Measurements from ENCODE around the gene ADCY3.
A peak's percentile ranks its signal among the peaks of the same experiment; 100 is the strongest.

The ADCY3 gene

DNA sequence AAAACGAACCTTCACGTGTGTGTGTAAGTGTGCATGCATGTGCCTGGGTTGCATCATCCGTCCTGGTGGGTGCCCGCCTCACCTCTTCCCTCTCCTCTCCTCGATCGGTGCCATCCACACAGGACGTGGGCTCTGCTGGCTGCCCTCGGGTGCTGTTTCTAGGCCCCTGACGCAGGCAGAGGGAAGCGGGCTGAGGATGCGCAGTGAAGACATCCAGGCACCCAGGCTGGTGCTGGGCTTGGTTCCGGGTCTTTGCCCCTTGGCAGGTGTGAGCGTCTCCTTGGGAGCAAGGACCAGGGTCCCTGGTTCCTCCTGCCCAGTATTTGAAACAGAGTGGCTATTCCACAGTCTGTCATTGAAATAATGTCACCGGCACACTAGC lies 6.2 kb upstream of the ADCY3 start:
- no peak for DNase-seq (ENCODE audit: low read depth in 3 of 3)

DNA sequence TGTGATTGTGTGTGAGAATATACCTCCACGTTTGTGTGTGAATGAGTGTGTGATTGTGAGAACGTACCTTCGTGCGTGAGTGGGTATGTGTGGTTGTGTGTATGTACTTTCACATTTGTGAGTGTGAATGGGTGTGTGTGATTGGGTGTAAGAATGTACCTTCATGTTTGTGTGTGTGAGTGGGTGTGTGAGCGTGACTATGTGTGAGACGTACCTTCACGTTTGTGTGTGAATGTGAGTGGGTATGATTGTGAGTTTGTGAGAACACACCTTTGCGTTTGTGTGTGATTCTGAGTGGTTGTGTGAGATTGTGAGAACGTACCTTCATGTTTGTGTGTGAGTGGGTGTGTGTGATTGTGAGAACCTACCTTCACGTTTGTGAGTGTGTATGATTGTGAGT lies 5.8 kb upstream of the ADCY3 start:
- DNase-seq (ENCODE audit: low read depth in 3 of 3), result no peak

DNA sequence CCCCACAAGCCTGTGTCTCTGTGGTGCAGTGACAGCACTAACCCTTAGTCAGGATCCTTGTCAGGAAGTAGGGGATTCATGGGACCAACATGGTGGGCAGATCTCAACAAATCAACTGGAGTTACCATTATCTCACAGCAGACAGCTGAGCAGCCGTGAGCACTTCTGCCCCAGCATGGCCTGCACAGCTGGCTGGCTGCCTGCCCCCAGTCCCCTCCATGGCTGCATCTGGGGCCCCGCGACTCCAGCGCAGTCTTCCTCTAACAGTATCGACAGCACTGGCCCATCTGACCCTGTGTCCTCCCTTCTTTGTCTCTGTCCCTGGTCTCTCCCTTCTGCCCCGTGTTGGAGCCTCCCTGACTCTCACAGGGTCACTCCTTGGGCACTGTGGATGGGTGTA lies 4.7 kb upstream of the ADCY3 start:
- DNase-seq (ENCODE audit: low read depth in 3 of 3), result no peak

DNA sequence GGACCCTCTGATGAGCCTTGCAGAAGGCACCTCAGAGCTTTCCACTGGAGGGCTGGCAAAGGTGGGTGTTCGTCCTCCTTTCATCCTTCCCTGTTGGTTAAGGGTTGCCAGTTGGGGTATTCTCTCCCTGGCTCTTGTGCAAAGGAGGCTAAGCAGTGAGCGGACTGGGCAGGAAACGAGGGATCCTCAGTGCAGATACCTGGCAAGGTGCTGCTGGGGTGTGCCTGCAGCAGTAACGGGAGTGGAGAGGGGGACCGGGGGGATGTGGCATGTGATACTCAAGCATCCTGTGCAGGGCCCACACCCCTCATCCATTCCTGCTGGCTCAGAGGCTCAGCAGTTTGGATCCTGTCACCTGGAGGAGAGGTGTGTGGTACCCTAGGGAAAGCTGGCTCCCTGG lies 4.2 kb upstream of the ADCY3 start:
- DNase-seq (ENCODE audit: low read depth in 3 of 3), result no peak

DNA sequence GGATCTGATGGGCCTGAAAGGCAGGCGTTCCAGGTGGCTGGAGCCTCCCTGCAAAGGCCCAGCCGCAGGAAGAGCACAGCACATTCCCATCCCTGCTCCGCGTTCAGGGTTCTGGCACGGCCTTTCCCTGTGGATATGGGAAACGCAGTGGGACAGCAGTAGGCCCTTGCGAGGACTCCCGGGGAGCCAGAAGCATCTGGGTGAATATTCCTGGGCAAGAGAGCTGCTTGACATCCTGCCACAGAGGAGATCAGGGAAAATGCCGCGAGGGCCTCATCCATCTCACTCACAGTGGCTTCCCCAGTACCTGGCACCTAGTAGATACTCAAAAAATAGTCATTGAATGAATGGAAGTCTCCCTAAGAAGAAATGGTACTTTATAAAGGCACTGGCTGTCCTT lies 3.1 kb upstream of the ADCY3 start:
- DNase-seq (ENCODE audit: low read depth in 3 of 3), result no peak

DNA sequence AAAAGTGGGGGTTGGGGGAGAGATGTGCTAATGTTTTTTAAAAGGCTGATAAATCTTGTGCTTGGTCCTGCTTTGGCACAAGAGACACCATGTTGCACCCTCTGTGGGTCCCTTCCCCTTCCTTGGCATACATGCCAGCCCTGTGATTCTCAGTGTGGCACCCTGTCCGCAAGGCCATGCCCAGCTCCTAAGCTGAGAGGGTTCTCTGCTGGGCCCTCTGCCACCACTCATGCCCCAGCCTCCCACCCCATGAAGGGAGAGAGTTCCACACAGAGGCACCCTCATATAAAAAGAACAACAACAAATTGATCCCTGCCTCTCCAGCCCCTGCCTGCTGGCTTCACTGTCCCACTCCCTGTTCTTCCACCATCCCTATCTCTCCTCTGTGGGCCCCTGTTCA lies 2.5 kb upstream of the ADCY3 start:
- DNase-seq (ENCODE audit: low read depth in 3 of 3), result no peak

DNA sequence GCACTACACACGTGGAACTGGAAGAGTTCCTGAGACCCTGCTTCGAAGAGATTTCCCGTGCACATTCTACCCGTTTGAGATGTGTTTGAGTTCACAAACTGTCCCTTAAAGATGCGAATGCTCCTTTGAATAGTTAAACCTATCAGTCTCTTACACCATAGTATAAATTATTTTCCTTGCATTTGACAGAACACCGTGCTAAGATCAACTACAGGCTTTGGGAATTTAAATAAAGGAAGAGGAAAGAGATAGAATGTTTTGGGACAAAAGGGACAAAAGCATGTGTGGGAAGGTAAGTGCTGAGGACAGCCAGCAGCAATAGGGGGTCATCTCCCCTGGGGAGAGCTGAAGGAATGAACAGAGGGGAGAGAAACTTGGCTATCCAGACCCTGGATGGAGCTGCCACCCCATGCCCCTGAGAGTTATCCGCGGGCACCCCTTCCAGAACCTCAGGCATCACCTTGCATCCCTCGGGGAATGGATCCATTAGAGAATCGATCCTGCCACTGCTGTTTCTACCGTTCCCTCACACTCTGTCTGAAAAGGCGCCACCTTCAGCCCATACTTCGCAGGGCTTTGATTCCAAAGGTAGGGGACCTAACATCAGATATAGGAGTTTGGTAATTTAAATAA lies 888 bp upstream of the ADCY3 start:
- DNase-seq (ENCODE audit: low read depth in 3 of 3), result no peak

DNA sequence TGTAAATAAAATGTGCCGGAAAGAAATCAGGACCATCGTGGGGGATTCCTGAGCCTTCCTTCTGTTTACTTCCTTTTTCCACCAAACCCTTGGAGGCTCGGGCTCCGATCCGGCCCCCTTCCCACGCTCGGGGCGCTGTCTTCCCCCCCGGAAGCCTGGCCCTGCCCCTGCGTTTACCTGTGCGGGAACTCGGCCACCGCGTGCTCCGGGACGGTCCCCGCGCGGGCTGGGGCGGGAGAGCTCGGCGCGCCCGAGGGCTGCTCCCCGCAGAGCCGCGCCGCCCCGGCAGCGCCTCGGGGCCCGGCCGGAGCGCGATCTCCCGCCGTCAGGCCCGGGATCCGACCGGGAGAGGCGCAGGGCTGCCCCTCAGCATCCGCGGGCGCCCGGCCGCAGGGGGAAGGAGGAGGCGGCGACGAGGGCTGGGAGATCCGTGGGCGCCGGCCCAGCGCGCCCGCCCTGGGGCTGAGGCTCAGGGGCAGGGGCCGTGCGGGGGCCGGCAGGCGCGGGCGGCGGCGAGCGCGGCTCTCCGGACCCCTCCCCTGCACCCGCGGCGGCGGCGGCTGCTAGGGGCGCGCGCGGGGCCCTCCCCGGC lies 435 bp downstream of the ADCY3 start:
- peak in 1 of 3 experiments; percentile 29 for DNase-seq (ENCODE audit: low read depth in 3 of 3)

DNA sequence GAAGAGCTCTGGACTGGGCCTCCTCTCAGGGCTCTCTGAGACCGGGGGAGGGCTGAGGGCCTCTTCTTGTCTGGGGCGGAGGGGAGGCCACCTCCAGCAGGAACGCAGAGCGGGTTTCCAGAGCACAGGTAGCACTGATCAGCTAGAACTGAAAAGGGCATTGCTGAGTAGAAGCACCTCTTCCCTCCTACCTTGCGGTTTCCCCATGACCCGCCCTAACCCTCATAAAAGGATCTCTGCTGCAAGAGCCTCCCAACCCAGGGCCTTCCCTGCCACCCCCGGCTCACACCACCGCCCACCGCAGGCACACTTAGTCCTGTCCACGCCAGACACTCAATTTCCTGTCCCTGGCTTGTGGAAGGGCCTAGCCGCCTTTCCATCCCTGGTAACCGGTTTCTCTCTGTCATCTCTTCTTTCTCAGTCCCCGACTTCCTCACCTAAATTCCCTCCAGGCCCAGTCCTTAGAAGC lies 966 bp downstream of the ADCY3 start:
- peak; percentile 18 to 44 (median 30) for DNase-seq (ENCODE audit: low read depth in 3 of 3)

DNA sequence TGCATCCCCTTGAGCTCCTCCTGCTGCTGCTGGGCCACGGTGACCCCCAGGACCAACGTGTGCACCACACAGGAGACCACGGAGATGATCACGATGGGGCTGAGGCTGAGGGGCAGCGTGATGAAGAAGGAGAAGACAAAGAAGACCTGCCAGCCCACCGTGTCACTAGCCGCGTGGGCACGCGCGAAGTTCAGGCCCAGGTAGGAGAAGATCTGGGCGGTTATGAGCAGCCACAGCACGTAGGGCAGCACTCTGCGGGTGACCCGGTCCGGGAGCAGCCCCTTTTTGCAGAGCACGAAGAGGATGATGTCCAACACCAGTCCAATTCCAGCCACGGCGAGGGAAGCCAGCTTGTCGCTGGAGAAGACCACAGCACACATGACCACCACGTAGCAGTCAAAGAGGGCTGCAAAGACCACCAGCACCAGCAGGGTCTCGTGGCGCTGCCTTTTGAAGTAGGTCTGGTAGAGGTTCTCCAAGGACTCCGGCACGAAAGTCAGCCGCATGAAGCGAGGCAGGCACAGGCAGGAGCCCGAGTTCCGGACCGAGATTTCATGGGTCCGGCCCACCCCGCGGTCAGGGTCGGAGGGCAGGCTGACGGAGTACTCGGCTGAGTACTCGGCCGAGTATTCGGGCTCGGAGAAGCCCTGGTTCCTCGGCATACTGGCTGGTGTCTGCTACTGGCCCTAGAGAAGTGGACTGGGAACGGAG lies 1.6 kb downstream of the ADCY3 start:
- no peak for DNase-seq (ENCODE audit: low read depth in 3 of 3)

DNA sequence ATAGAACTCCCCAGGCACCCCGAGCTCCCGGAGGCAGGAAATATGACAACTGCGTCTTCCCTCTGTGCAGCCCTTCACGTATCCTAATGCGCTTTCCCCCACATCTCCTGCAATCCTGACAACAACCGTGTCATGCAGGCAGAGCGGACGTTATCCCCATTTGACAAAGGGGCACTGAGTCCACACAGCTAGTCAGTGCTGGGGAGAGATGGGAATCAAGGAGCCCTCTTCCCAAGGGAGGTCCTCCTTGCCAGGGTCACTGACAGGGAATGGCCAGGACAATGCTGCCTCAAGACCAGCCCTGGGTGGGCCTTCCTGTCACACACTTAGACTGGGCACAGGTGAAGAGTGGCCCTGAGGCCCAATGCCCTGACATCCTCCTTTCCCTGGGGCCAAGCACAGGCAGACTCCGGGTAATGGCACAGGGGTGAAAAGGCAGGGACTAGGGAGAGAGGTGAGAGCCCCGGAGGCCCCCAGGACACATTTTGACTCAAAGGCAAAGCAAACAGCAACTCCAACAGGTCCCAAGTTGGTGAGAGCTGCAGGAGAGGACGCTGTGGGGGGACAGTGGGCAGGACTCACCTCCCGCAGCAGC lies 2.2 kb downstream of the ADCY3 start:
- no peak for DNase-seq (ENCODE audit: low read depth in 3 of 3)

DNA sequence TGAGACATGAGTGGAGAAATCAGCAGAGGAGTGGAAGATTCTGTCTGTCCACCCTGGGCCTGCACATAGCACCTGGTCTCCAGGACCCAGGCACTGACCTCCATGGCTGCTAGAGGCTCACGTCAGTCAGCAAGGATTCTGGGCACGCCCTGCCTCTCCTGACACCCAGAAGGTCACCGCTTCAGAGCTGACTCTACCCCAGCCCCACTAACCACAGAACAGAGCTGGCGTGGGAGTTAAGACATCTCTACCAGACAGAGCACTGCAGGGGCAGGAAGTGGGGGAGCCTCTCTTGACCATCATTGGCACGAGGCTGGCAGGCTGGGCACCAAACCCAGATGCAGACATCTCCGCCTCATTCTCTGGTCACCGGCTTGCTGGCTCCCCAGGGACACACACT lies 3.0 kb downstream of the ADCY3 start:
- no peak for DNase-seq (ENCODE audit: low read depth in 3 of 3)

DNA sequence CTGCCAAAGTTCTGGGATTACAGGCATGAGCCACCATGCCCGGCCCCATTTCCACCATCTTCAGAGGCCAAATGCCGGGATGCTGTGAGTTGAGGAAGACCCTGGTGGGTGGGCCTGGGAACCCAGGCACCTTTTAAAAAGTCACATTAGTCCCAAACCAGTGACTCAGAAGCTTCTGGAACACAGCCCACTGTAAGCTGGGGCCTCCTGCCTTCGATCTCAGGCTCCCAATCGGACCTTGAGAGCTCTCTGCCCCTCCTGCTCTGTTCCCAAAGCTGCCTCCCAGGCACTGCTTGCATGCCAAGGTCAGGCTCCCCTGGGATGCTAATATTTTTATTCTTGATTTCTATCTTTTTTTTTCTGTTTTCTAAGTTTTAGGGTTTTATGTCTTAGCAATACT lies 4.2 kb downstream of the ADCY3 start:
- DNase-seq (ENCODE audit: low read depth in 3 of 3), result no peak

DNA sequence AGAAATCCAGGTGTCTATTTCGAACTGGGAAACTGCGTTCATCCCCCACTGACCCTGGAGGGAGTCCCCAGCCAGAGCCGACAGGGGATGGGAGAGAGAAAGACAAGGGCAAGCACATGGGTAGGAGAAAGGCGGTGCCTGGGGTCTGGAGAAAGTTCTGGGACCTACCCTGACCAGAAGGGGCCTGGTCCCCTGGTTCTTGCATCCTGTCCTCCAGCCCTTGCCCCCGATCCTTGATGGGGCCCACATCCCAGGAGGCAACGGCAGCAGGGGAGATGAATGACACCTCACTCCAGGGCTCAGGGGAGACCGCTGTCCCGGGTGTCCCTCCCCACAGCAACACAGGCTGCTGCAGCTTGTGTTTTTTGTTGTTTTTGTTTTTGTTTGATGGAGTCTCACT lies 4.9 kb downstream of the ADCY3 start:
- no peak for DNase-seq (ENCODE audit: low read depth in 3 of 3)

DNA sequence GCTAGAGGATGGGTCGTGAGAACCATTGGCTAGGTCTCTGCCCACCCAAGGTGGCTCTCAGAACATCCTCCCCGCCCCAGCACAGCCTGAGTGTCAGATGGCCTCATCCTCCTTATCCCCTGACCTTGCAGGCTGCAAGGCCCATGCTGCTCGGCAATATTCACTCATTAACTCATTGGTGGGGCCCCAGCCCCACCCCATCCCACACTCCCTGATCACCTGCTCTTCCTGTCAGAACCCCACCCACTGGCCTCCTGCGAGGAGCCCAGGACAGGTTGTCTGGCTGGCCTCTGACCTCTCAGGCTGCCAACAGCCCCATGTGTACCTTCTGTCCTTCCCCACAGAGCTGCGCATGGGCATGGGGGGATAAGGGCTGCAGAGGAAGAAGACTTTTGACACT lies 5.3 kb downstream of the ADCY3 start:
- DNase-seq (ENCODE audit: low read depth in 3 of 3), result no peak

DNA sequence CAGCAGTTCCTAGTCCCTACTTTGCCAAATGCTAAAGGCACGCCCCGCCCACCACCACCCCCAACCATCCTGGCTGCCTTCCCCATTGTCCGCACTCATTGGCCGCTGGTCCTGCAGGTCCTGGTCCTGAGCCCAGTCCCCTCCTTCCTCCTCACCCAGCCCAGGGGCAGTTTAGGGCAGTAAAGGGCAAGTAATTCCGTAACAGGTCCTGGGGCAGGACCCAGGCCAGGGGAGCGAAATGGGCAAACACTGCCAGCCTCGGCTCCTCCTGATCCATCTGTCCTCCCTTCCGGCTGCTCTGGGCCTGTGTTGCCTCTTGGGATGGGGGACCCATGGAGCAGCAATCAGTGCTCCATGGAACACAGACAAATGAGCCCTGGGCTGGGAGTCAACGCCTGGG lies 6.1 kb downstream of the ADCY3 start:
- DNase-seq (ENCODE audit: low read depth in 3 of 3), result no peak

DNA sequence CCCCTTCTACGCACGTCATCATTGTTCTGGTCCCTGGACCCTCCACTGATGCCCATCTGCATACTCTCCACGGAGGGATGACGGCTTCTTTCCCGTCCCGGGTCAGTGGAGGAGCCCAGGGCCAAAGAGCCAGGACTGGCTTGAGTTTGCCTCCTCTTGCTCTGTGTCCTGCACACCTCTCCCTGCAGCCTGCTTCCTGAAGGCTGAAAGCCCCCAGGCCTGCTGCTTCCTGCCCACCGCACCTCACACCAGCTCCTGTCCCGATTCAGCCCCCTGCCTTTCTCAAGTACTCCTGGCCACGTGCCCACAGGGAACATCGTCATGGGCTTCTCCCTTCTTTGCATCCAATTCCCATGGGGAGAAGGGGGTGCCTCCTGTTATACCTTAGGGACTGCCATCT lies 7.1 kb downstream of the ADCY3 start:
- DNase-seq (ENCODE audit: low read depth in 3 of 3), result no peak

DNA sequence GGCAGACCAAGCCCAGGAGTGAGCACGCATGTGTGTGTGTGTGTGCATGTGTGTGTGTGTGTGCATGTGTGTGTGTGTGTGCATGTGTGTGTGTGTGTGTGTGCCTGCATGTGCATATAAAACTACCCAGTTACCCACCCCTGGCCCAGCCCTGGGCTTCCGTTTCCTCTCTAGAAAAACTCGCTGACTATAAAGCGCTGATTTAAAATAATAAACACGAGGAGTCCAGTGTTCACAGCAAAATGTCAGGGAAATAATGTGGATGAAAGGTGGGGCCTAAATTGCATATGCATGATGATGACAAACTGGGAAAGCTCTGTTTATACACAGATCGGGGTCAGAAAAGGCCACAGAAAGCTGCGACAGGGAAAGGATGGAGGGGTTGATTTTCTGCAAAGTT lies 7.5 kb downstream of the ADCY3 start:
- no peak for DNase-seq (ENCODE audit: low read depth in 3 of 3)

DNA sequence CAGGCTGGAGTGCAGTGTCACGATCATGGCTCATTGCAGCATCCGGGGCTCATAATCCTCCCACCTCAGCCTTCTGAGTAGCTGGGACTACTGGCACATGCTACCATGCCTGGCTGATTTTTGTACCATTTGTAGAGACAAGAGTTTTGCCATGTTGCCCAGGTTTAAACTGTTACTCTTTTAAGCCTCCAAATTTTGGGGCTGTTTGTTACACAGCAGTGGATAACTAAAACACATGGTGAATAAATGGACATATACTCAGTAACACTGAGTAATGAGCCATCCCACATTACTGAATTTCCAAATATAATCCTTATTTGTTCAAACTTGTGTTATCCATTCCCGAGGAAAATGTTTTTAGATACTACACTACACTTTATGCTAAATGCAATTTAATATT lies 9.8 kb downstream of the ADCY3 start:
- no peak for DNase-seq (ENCODE audit: low read depth in 3 of 3)

DNA sequence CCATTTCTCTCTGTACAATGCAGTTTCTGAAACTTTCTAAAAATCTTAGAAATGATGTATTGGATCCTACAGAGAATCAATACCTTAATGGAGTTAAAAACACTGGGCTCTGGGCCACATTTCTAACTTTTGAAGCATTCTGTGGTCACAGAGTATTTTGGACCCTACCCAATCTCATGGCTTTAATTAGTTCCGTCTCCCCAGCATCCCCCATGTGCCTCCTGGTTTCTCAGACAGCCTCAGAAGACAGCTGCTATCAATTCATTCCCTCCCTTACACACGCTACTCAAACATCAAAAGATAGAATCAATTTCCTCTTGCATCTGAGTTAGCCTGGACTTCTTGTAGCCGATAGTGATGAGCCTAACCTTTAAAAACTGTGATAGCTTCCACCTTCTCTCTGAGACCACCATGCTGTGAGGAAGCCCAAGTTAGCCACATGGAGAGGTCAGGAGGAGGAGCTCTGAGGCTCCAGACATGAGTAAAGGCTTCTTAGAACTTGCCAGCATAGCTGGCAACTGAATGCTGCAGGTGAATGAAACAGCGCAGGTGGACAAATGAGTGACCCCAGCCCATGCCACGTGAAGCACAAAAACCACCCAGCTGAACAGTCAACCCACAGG lies 10.4 kb downstream of the ADCY3 start:
- no peak for DNase-seq (ENCODE audit: low read depth in 3 of 3)

DNA sequence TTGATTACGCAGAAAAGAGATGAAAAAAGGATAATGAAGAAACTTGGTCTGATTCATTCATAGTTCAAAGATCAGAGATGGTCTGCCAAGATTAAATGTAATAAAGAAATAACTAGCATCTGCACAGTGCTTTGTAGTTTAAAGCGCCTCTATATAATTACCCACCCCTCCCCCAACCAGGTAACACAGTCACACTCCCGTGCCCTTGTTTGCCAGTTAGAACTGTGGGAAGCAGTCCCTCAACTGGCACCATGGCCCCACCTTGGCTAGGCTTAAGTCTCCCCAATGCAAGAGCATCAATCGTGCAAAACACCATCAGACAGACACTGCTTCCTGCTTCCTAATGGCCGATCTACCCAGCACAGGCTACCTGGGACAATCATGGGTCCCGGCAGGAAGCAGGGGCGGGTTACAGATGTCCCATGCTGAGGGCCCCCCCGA lies 11.6 kb downstream of the ADCY3 start:
- no peak for DNase-seq (ENCODE audit: low read depth in 3 of 3)

DNA sequence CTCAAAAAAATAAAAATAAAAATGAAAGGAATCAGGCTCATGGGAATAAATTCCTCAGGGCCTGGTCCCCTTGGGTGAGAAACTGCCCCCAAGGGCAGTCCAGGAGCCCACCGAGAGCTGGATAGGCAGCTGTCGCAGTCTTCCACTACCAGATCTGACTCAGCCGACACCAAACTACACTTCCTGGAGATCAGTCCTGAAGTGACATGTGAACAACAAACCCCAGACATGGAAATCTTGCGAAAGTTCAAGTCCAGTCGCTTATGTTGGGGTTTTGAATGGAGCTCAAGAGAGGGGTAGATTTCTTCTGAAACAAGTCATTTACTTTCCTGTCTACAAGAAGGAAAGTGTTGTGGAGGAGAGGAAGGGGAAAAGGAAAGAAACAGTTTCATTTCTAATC lies 12.9 kb downstream of the ADCY3 start:
- DNase-seq (ENCODE audit: low read depth in 3 of 3), result no peak

DNA sequence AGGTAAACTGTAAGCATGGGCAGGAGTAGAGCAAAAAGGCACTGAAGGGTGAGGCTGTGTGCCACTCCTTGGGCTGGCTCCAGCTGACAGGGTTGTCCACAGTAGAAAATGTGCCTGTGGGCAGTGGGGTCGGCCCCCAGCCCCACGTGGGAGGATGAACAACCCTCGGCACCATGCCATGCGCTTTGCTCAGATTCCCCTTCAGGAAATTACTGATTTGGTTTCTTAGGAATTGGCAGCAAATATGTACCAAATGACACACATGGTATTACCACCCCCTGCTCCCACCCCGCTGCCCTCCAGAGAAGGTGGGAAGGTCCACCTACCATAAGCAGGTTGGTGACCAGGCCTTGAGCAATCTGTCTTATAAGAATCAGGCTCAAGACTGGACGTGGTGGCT lies 13.6 kb downstream of the ADCY3 start:
- DNase-seq (ENCODE audit: low read depth in 3 of 3), result no peak

Data from stimulated activated CD4-positive, alpha-beta T cell treated with anti-CD3 and anti-CD28 coated beads, TNF-alpha, amount 100 ng/mL, for 4 hours (primary cell).